ENCODE measurements around the gene SUN3. TPM values are rescaled to one million over a fixed set of nuclear protein-coding genes. Genes with fewer than 3 reads are reported as not detected.

The SUN3 gene
- total RNA-seq, 1 donor from 2014 or later, result not detected

GRCh38 chr7:47937711-47938573, 91.0 kb downstream of the SUN3 start:
- TF ChIP-seq, protein P1, sequence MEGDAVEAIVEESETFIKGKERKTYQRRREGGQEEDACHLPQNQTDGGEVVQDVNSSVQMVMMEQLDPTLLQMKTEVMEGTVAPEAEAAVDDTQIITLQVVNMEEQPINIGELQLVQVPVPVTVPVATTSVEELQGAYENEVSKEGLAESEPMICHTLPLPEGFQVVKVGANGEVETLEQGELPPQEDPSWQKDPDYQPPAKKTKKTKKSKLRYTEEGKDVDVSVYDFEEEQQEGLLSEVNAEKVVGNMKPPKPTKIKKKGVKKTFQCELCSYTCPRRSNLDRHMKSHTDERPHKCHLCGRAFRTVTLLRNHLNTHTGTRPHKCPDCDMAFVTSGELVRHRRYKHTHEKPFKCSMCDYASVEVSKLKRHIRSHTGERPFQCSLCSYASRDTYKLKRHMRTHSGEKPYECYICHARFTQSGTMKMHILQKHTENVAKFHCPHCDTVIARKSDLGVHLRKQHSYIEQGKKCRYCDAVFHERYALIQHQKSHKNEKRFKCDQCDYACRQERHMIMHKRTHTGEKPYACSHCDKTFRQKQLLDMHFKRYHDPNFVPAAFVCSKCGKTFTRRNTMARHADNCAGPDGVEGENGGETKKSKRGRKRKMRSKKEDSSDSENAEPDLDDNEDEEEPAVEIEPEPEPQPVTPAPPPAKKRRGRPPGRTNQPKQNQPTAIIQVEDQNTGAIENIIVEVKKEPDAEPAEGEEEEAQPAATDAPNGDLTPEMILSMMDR (IDR thresholded peaks at IDR 0.05), result no peak
- Histone ChIP-seq H3K4me1 (peaks cover 23% of the 10 kb centered on the region), H3K4me3 (no peak overlapping the region), H3K27ac (no peak overlapping the region), H3K27me3 (no peaks in the 10 kb centered on the region), H3K9me3 (no peaks in the 10 kb centered on the region), H3K36me3 (no peaks in the 10 kb centered on the region)
- ATAC-seq, result no peak
- DNase-seq, result no peak
- intact Hi-C loops (cut with DNase I), result no loop called here

Other genes with a start within 250 kb of the SUN3 start
- 1.0 TPM for gene PKD1L1, start 80.6 kb downstream of the SUN3 start, total RNA-seq
- 34.5 TPM for gene HUS1, start 49.5 kb downstream of the SUN3 start, total RNA-seq
- not detected for gene C7orf57, start 6.4 kb upstream of the SUN3 start, total RNA-seq
- 68.9 TPM for gene UPP1, start 60.2 kb upstream of the SUN3 start, total RNA-seq
- 0.35 TPM for gene ABCA13, start 142.4 kb upstream of the SUN3 start, total RNA-seq